Measurements from ENCODE around the gene MYO7B.
"Not testable (repeated sequence)": the region's sequence is repeated elsewhere in the genome, so short reads cannot be mapped to it uniquely, and the experiment has no call there.

MYO7B gene

DNA sequence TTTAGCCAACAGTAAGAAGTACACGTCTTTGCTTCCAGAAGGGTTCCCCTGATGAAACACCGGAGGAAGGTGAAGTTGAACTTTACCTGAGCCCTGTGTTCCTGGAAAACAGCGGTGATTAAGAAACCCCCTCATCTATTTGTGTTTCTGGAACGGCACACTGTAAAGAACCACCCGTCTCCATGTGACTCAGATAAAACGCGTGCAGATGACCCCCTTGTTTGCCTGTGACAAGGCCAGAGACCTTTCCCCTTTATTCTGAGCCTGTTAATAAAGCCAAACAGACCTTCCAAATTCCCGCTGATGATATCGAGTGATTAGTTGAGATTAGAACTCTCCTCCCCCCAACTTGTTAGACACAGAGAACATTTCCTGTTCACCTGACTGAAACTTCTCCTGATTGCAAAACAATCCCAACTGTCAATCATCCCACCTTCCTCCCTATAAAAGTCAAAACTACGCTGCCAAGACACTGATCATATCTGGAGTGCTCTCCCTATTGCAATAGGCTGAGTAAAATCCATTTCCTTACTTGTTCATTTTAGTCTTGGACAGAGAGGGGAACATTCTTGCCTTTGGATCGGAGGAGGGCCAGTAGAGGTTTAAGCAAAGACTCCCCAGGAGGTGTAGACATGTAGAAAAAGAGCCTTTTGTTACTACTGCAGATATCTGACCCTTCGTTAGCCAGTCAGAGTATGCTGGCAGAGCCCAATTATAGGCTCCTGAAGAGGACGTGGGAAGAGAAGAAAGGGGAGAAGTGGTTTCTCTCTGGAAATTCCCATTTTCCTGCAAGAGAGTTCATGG lies 8.3 kb upstream of the MYO7B start:
- TF ChIP-seq, protein P1, sequence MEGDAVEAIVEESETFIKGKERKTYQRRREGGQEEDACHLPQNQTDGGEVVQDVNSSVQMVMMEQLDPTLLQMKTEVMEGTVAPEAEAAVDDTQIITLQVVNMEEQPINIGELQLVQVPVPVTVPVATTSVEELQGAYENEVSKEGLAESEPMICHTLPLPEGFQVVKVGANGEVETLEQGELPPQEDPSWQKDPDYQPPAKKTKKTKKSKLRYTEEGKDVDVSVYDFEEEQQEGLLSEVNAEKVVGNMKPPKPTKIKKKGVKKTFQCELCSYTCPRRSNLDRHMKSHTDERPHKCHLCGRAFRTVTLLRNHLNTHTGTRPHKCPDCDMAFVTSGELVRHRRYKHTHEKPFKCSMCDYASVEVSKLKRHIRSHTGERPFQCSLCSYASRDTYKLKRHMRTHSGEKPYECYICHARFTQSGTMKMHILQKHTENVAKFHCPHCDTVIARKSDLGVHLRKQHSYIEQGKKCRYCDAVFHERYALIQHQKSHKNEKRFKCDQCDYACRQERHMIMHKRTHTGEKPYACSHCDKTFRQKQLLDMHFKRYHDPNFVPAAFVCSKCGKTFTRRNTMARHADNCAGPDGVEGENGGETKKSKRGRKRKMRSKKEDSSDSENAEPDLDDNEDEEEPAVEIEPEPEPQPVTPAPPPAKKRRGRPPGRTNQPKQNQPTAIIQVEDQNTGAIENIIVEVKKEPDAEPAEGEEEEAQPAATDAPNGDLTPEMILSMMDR (IDR thresholded peaks at IDR 0.05): no peak
- Histone ChIP-seq H2AFZ (peak overlapping the region; percentile 84), H3K27me3 (ENCODE audit: control insufficient read depth, insufficient read depth, low read length) (no peaks in the 10 kb centered on the region), H3K4me2 (ENCODE audit: low read length) (peak overlapping the region; percentile 48), H3K9ac (no peak overlapping the region), H3K79me2 (peaks cover 18% of the 10 kb centered on the region), H3K4me3 (ENCODE audit: low read depth, low read length) (peak overlapping the region; percentile 89), H3K36me3 (ENCODE audit: control insufficient read depth, insufficient read depth, low read length) (no peaks in the 10 kb centered on the region), H3K9me3 (ENCODE audit: control insufficient read depth, low read length) (no peaks in the 10 kb centered on the region), H3K4me1 (peaks cover 8% of the 10 kb centered on the region), H3K27ac (peak overlapping the region; percentile 95)

DNA sequence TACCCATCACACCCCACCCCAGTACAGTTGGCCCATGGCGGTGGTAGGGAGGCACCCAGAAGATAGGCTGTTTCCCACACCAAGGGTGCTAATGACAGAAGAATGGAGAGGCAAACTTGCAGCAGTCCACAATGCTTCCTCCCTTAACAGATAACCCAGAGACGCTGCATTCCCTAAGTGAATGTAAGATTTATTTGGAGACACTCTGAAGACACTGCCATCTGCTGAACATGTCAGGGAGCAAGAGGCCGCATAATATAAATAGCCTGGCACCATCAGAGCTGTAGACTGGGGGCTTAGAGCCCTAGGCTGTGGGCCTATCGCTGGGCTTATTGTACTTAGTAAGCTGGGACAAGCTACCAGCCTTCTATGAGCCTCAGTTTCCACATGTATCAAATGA lies 7.0 kb upstream of the MYO7B start:
- H3K27ac ChIP-seq: no peak overlapping the region

DNA sequence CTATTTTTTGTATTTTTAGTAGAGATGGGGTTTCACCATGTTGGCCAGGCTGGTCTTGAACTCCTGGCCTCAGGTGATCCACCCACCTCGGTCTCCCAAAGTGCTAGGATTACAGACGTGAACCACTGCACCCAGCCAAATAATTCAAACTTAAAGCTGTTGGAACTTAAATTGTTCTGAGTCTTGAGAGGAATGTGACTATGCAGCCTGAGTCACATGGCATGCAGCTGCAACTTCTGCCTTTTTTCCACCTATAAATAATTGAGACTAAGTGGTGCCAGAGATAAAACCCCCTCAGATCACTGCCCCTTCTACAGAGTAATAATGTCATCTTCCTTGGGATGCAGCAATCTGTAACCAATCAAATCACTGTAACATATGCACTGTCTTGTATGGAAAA lies 6.1 kb upstream of the MYO7B start:
- H3K27ac ChIP-seq; H3K9ac ChIP-seq; H3K27me3 ChIP-seq (ENCODE audit: control insufficient read depth, insufficient read depth, low read length); H2AFZ ChIP-seq; H3K4me3 ChIP-seq (ENCODE audit: low read depth, low read length); H3K4me2 ChIP-seq (ENCODE audit: low read length); H3K36me3 ChIP-seq (ENCODE audit: control insufficient read depth, insufficient read depth, low read length); H3K9me3 ChIP-seq (ENCODE audit: control insufficient read depth, low read length); H3K4me1 ChIP-seq: not testable (repeated sequence)
- H3K79me2 ChIP-seq: peaks cover 11% of the 10 kb centered on the region

More for the DNA sequence above, 7.0 kb upstream of the MYO7B start:
- TF ChIP-seq, protein P1 (IDR thresholded peaks at IDR 0.05): no peak
- H3K9me3 ChIP-seq (ENCODE audit: control insufficient read depth, low read length): no peaks in the 10 kb centered on the region
- H2AFZ ChIP-seq: no peak overlapping the region
- no peak overlapping the region for H3K4me3 ChIP-seq (ENCODE audit: low read depth, low read length)
- no peaks in the 10 kb centered on the region for H3K27me3 ChIP-seq (ENCODE audit: control insufficient read depth, insufficient read depth, low read length)
- H3K4me2 ChIP-seq (ENCODE audit: low read length): no peak overlapping the region
- H3K36me3 ChIP-seq (ENCODE audit: control insufficient read depth, insufficient read depth, low read length): no peaks in the 10 kb centered on the region
- peaks cover 8% of the 10 kb centered on the region for H3K4me1 ChIP-seq
- H3K79me2 ChIP-seq: peaks cover 11% of the 10 kb centered on the region
- H3K9ac ChIP-seq: no peak overlapping the region

DNA sequence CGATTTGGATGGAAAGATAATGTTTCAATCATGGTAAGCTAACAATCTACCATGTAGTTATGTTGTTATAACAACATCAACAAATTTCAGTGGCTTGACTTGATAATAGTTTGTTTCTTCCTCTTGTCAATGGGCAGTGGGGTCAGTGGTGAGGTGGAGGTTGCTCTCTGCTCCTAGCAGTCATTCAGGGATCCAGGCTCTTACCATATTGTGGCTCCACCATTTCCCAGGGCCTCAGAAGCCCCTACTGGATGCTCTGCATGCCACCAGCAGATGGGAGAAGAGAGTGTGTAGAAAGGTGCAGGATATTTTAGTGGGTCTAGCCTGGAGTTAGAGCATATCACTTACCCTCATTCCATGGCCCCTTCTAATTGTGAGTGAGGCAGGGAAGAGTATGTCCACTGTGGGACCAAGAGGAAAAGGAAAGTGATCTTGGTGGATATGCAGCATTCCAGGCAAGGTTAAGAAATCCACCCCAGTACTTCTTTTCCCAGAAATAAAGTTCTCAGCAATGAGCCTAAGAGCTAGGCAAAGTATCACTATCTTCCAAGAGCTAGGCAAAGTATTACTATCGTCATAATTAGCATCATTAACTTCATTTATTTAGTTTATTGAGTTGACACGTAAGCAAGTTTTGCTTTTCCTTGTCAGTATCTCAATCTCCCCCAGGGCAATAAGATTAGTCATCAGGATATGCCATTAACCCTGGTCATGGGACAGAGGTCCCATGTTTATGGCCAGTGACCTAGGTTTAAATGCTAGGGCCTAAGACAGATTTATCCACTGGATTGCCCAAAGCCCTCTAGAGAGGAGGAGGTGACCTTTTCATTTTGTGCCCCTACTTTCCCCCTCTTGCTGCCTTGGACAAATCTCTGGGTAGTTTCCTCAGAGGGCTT lies 5.0 kb upstream of the MYO7B start:
- Histone ChIP-seq H3K4me3 (ENCODE audit: low read depth, low read length) (no peak overlapping the region), H2AFZ (no peak overlapping the region), H3K9me3 (ENCODE audit: control insufficient read depth, low read length) (no peaks in the 10 kb centered on the region), H3K9ac (no peak overlapping the region), H3K4me2 (ENCODE audit: low read length) (no peak overlapping the region), H3K27me3 (ENCODE audit: control insufficient read depth, insufficient read depth, low read length) (no peaks in the 10 kb centered on the region), H3K27ac (no peak overlapping the region), H3K4me1 (peaks cover 8% of the 10 kb centered on the region), H3K79me2 (peaks cover 7% of the 10 kb centered on the region), H3K36me3 (ENCODE audit: control insufficient read depth, insufficient read depth, low read length) (no peaks in the 10 kb centered on the region)
- TF ChIP-seq, protein P1 (IDR thresholded peaks at IDR 0.05): no peak

DNA sequence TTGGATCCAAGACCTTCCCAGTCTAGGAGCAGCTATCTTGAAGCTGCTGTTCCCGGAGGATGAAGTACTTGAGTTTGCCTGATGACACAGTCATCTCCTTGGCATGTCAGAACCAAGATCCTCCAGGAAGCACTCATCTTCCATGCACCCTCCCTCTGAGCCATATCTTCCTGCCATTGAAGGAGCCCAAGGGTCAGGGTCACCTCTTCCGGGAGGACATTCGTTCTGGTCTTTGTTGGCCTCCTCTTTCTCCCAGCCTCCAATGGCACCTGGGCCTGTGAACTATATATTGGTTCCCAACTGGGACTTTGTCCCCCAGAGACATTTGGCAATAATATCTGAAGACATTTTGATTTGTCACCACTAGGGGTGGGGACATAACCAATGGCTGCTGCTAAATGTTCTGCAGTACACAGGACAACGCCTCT lies 4.2 kb upstream of the MYO7B start:
- H3K4me1 ChIP-seq: peaks cover 8% of the 10 kb centered on the region
- H3K9ac ChIP-seq: no peak overlapping the region
- no peaks in the 10 kb centered on the region for H3K79me2 ChIP-seq
- H3K36me3 ChIP-seq (ENCODE audit: control insufficient read depth, insufficient read depth, low read length): no peaks in the 10 kb centered on the region
- no peak overlapping the region for H3K4me3 ChIP-seq (ENCODE audit: low read depth, low read length)
- TF ChIP-seq, protein P1 (IDR thresholded peaks at IDR 0.05): no peak
- no peaks in the 10 kb centered on the region for H3K27me3 ChIP-seq (ENCODE audit: control insufficient read depth, insufficient read depth, low read length)
- H3K27ac ChIP-seq: no peak overlapping the region
- H2AFZ ChIP-seq: no peak overlapping the region
- no peaks in the 10 kb centered on the region for H3K9me3 ChIP-seq (ENCODE audit: control insufficient read depth, low read length)
- no peak overlapping the region for H3K4me2 ChIP-seq (ENCODE audit: low read length)

All from parathyroid adenoma (tissue), 2 donors.